SJSA1 (cell line): ENCODE measurements around the gene CASP5. TPM values are rescaled to one million over a fixed set of nuclear protein-coding genes. Genes with fewer than 3 reads are reported as not detected.
"Not testable (repeated sequence)": the region's sequence is repeated elsewhere in the genome, so short reads cannot be mapped to it uniquely, and the experiment has no call there.

Experiments used
- DNase-seq, 2 experiments: peaks; one replicate each; pipeline ENCODE4 v3.0.0-alpha.2; 2015 to 2020; ENCODE audit warnings: low spot score in 2 of 2, low read depth in 1 of 2
- H3K27ac ChIP-seq: fragments of 250-450 bp; sonication (Bioruptor Pico); 2 replicates; pipeline ENCODE4 v1.5.1; 2020; ENCODE audit warnings: mild to moderate bottlenecking, moderate library complexity
- H3K27me3 ChIP-seq: fragments of 250-450 bp; sonication (Bioruptor Pico); replicated peaks from 2 replicates; pipeline ENCODE4 v1.5.1; 2020; ENCODE audit warnings: mild to moderate bottlenecking, moderate library complexity
- H3K36me3 ChIP-seq: fragments of 250-450 bp; sonication (Bioruptor Pico); 2 replicates; pipeline ENCODE4 v1.5.1; 2020; ENCODE audit warnings: mild to moderate bottlenecking
- H3K4me1 ChIP-seq: fragments of 250-450 bp; sonication (Bioruptor Pico); replicated peaks from 2 replicates; pipeline ENCODE4 v1.6.1; 2021; ENCODE audit warnings: mild to moderate bottlenecking
- H3K4me3 ChIP-seq: fragments of 250-450 bp; sonication (Bioruptor Pico); 2 replicates; pipeline ENCODE4 v1.5.1; 2020; ENCODE audit warnings: mild to moderate bottlenecking
- H3K9me3 ChIP-seq: fragments of 250-450 bp; sonication (Bioruptor Pico); replicated peaks from 2 replicates; pipeline ENCODE4 v1.5.1; 2020; ENCODE audit warnings: mild to moderate bottlenecking
- total RNA-seq: library from RNA; depleted of rRNA; stranded (reverse); fragments of >200 nt; shearing (Covaris generic); gene quantifications from 2 replicates; pipeline ENCODE4 v1.2.3, GENCODE V29; 2014

The CASP5 gene
- total RNA-seq, 1 experiment from 2014 or later, result not detected

GRCh38 chr11:105005451-105005845, 17.5 kb downstream of the CASP5 start:
- DNase-seq, result no peak
- no peaks in the 10 kb centered on the region for H3K9me3 ChIP-seq
- H3K27me3 ChIP-seq, result no peaks in the 10 kb centered on the region
- peaks cover 5% of the 10 kb centered on the region for H3K4me1 ChIP-seq
- H3K36me3 ChIP-seq, result no peaks in the 10 kb centered on the region
- no peak overlapping the region for H3K27ac ChIP-seq
- H3K4me3 ChIP-seq, result no peak overlapping the region

- H3K27me3 ChIP-seq, result no peaks in the 10 kb centered on the region
- H3K4me1 ChIP-seq, result peaks cover 5% of the 10 kb centered on the region
- no peak overlapping the region for H3K27ac ChIP-seq
- DNase-seq, result no peak
- no peaks in the 10 kb centered on the region for H3K9me3 ChIP-seq
- no peak overlapping the region for H3K4me3 ChIP-seq
- H3K36me3 ChIP-seq, result no peaks in the 10 kb centered on the region
Measured at GRCh38 chr11:105004021-105004420, 18.9 kb downstream of the CASP5 start.

- Histone ChIP-seq H3K36me3 (no peaks in the 10 kb centered on the region), H3K4me1 (peaks cover 5% of the 10 kb centered on the region), H3K9me3 (no peaks in the 10 kb centered on the region), H3K4me3 (no peak overlapping the region), H3K27ac (no peak overlapping the region), H3K27me3 (no peaks in the 10 kb centered on the region)
- no peak for DNase-seq
Measured at GRCh38 chr11:105003151-105003550, 19.8 kb downstream of the CASP5 start.

- no peaks in the 10 kb centered on the region for H3K36me3 ChIP-seq
- peaks cover 8% of the 10 kb centered on the region for H3K4me1 ChIP-seq
- no peak for DNase-seq
- no peaks in the 10 kb centered on the region for H3K27me3 ChIP-seq
- H3K27ac ChIP-seq, result no peak overlapping the region
- H3K4me3 ChIP-seq, result no peak overlapping the region
- no peaks in the 10 kb centered on the region for H3K9me3 ChIP-seq
Measured at GRCh38 chr11:105000797-105001196, 22.2 kb downstream of the CASP5 start.

GRCh38 chr11:105000167-105000566, 22.8 kb downstream of the CASP5 start:
- peaks cover 3% of the 10 kb centered on the region; the same call in 1 of the 2 replicates for H3K4me1 ChIP-seq
- no peak overlapping the region for H3K4me3 ChIP-seq
- H3K36me3 ChIP-seq, result no peaks in the 10 kb centered on the region
- no peak for DNase-seq
- no peak overlapping the region for H3K27ac ChIP-seq
- H3K27me3 ChIP-seq, result no peaks in the 10 kb centered on the region
- H3K9me3 ChIP-seq, result no peaks in the 10 kb centered on the region

- no peak overlapping the region for H3K4me3 ChIP-seq
- H3K27ac ChIP-seq, result no peak overlapping the region
- H3K4me1 ChIP-seq, result peaks cover 3% of the 10 kb centered on the region; the same call in 1 of the 2 replicates
- no peaks in the 10 kb centered on the region for H3K36me3 ChIP-seq
- H3K9me3 ChIP-seq, result no peaks in the 10 kb centered on the region
- H3K27me3 ChIP-seq, result no peaks in the 10 kb centered on the region
- no peak for DNase-seq
Measured at GRCh38 chr11:104999721-105000120, 23.2 kb downstream of the CASP5 start.

GRCh38 chr11:104997288-104997687, 25.7 kb downstream of the CASP5 start:
- Histone ChIP-seq H3K36me3 (no peaks in the 10 kb centered on the region), H3K9me3 (no peaks in the 10 kb centered on the region), H3K4me1 (peaks cover 3% of the 10 kb centered on the region; the same call in 1 of the 2 replicates), H3K4me3 (peak overlapping the region; percentile 17; the same call in 1 of the 2 replicates), H3K27ac (peak overlapping the region; percentile 67), H3K27me3 (no peaks in the 10 kb centered on the region)
- peak in 1 of 2 experiments; percentile 58 for DNase-seq

GRCh38 chr11:104995001-104995408, 28.0 kb downstream of the CASP5 start:
- no peak overlapping the region for H3K27ac ChIP-seq
- no peaks in the 10 kb centered on the region for H3K27me3 ChIP-seq
- H3K4me1 ChIP-seq, result peaks cover 3% of the 10 kb centered on the region; the same call in 1 of the 2 replicates
- no peaks in the 10 kb centered on the region for H3K36me3 ChIP-seq
- DNase-seq, result no peak
- H3K4me3 ChIP-seq, result no peak overlapping the region
- H3K9me3 ChIP-seq, result no peaks in the 10 kb centered on the region

- Histone ChIP-seq H3K27ac (no peak overlapping the region), H3K4me3 (no peak overlapping the region), H3K36me3 (no peaks in the 10 kb centered on the region), H3K27me3 (no peaks in the 10 kb centered on the region), H3K4me1 (peaks cover under 1% of the 10 kb centered on the region; the same call in 1 of the 2 replicates), H3K9me3 (no peaks in the 10 kb centered on the region)
- DNase-seq, result no peak
Measured at GRCh38 chr11:104992781-104993180, 30.2 kb downstream of the CASP5 start.

- Histone ChIP-seq H3K4me1 (no peaks in the 10 kb centered on the region), H3K27ac (no peak overlapping the region), H3K36me3 (no peaks in the 10 kb centered on the region), H3K27me3 (no peaks in the 10 kb centered on the region), H3K4me3 (no peak overlapping the region), H3K9me3 (no peaks in the 10 kb centered on the region)
- no peak for DNase-seq
Measured at GRCh38 chr11:104991994-104992393, 31.0 kb downstream of the CASP5 start.

GRCh38 chr11:104984808-104985207, 38.2 kb downstream of the CASP5 start:
- no peaks in the 10 kb centered on the region for H3K4me1 ChIP-seq
- no peak overlapping the region for H3K27ac ChIP-seq
- no peak overlapping the region for H3K4me3 ChIP-seq
- no peaks in the 10 kb centered on the region for H3K9me3 ChIP-seq
- no peak for DNase-seq
- H3K36me3 ChIP-seq, result no peaks in the 10 kb centered on the region
- H3K27me3 ChIP-seq, result no peaks in the 10 kb centered on the region

- H3K27ac ChIP-seq, result no peak overlapping the region
- H3K27me3 ChIP-seq, result no peaks in the 10 kb centered on the region
- no peak overlapping the region for H3K4me3 ChIP-seq
- H3K36me3 ChIP-seq, result no peaks in the 10 kb centered on the region
- H3K9me3 ChIP-seq, result no peaks in the 10 kb centered on the region
- no peaks in the 10 kb centered on the region for H3K4me1 ChIP-seq
- DNase-seq, result no peak
Measured at GRCh38 chr11:104979839-104980238, 43.1 kb downstream of the CASP5 start.

- Histone ChIP-seq H3K9me3 (no peaks in the 10 kb centered on the region), H3K4me1 (0 out of 2 replicates have a peak, but pooled peaks cover 3% of the 10 kb centered on the region), H3K36me3 (no peaks in the 10 kb centered on the region), H3K4me3 (no peak overlapping the region), H3K27ac (no peak overlapping the region), H3K27me3 (no peaks in the 10 kb centered on the region)
- DNase-seq, result no peak
Measured at GRCh38 chr11:104973616-104974015, 49.4 kb downstream of the CASP5 start.

GRCh38 chr11:104972924-104973323, 50.0 kb downstream of the CASP5 start:
- H3K27ac ChIP-seq, H3K36me3 ChIP-seq, DNase-seq, H3K9me3 ChIP-seq, H3K4me1 ChIP-seq, H3K4me3 ChIP-seq, H3K27me3 ChIP-seq: not testable (repeated sequence)

- Histone ChIP-seq H3K27me3 (no peaks in the 10 kb centered on the region), H3K27ac (no peak overlapping the region), H3K4me3 (no peak overlapping the region), H3K4me1 (0 out of 2 replicates have a peak, but pooled peaks cover 3% of the 10 kb centered on the region), H3K36me3 (no peaks in the 10 kb centered on the region), H3K9me3 (no peaks in the 10 kb centered on the region)
- DNase-seq, result no peak
Measured at GRCh38 chr11:104970756-104971155, 52.2 kb downstream of the CASP5 start.
